Breast epithelium (tissue), 4 donors: ENCODE data around the gene EIF6. TPM values are rescaled to one million over a fixed set of nuclear protein-coding genes. Genes with fewer than 3 reads are reported as not detected.
"Not testable (repeated sequence)": the region's sequence is repeated elsewhere in the genome, so short reads cannot be mapped to it uniquely, and the experiment has no call there.

Experiments
- DNase-seq, 2 donors: peaks; one replicate each; pipeline ENCODE4 v3.0.0-alpha.2; 2019; ENCODE audit warnings: low spot score in 2 of 2
- H3K27ac ChIP-seq, 2 donors: fragments of 200-600 bp; sonication (generic) in 1 of 2; one replicate each; pipeline ENCODE4 v1.5.1; 2016 to 2019; ENCODE audit warnings: mild to moderate bottlenecking in 1 of 2
- H3K27me3 ChIP-seq, 2 donors: fragments of 200-600 bp; sonication (generic) in 1 of 2; one replicate each; pipeline versions ENCODE4 v1.5.1 to v1.6.0; 2017 to 2019; ENCODE audit warnings: control low read depth in 1 of 2, mild to moderate bottlenecking in 1 of 2
- H3K36me3 ChIP-seq: fragments of 200-600 bp; one replicate; pipeline ENCODE4 v1.5.1; 2019
- H3K4me1 ChIP-seq, 2 donors: fragments of 200-600 bp; sonication (generic); one replicate each; pipeline ENCODE4 v1.5.1; 2016 to 2019; ENCODE audit warnings: control low read depth in 1 of 2
- H3K4me3 ChIP-seq, 3 donors: fragments of 200-600 bp; sonication (generic); 1 replicate in 2 of 3; 2 replicates in 1 of 3; pipeline ENCODE4 v1.5.1; 2016 to 2019; ENCODE audit warnings: mild to moderate bottlenecking in 3 of 3, moderate library complexity in 2 of 3
- H3K9me3 ChIP-seq, 2 donors: fragments of 200-600 bp; sonication (generic) in 1 of 2; one replicate each; pipeline ENCODE4 v1.5.1; 2016 to 2019; ENCODE audit warnings: control low read depth in 1 of 2
- CTCF ChIP-seq, 3 donors: fragments of 450-650 bp; IDR thresholded peaks; one replicate each; pipeline ENCODE4 v1.5.1; 2016 to 2017; ENCODE audit warnings: antibody characterized with exemption in 3 of 3, mild to moderate bottlenecking in 3 of 3, moderate library complexity in 3 of 3
- POLR2A ChIP-seq: fragments of 450-650 bp; IDR thresholded peaks from one replicate; pipeline ENCODE4 v1.6.1; 2016; ENCODE audit warnings: antibody characterized with exemption, mild to moderate bottlenecking, moderate library complexity
- POLR2AphosphoS5 ChIP-seq, 3 donors: sonication (generic); formaldehyde crosslinking; IDR thresholded peaks; one replicate each; pipeline ENCODE4 v1.6.1; 2017; ENCODE audit warnings: antibody characterized with exemption in 3 of 3
- intact Hi-C: fragments of 100-400 bp; cut with DNase I; formaldehyde crosslinking; loops from one replicate; pipeline ENCODE4 v1.15.1; 2023; ENCODE audit warnings: low total_unique reads
- total RNA-seq, 3 donors: library from RNA; depleted of rRNA; stranded (reverse); fragments of >200 nt; gene quantifications; one replicate each; pipeline ENCODE4 v1.1.0, GENCODE V29; 2016

Gene EIF6
- total RNA-seq, 3 donors from 2014 or later, result 81.9 to 98.6 (median 88.0) TPM

DNA sequence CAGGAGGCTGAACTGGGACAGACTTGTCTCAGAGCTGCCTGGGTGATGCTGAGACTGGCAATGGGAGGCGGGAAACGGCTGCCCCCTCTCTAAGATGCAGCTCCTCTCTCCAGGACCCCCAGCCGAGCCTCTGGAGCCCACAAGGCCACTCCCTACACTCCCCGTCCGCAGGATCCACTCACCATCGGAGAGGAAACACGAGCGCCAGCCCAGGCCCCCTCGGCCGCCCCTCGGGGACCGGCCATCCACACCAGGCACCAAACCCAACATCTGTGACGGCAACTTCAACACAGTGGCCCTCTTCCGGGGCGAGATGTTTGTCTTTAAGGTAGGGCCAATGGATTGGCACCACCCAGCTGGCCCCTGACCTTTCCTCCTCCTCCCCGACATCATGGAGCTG, 17.5 kb downstream of the EIF6 start:
- no peak for DNase-seq
- H3K36me3 ChIP-seq, result no peaks in the 10 kb centered on the region
- TF ChIP-seq CTCF (IDR thresholded peaks at IDR 0.05), result no peak
- no peak for TF ChIP-seq POLR2A
- TF ChIP-seq POLR2AphosphoS5 (IDR thresholded peaks at IDR 0.05), result no peak
- no peak overlapping the region for H3K27ac ChIP-seq
- no peaks in the 10 kb centered on the region for H3K27me3 ChIP-seq
- no peak overlapping the region for H3K4me3 ChIP-seq
- H3K9me3 ChIP-seq, result no peaks in the 10 kb centered on the region
- intact Hi-C loops, result no loop called here
- no peaks in the 10 kb centered on the region for H3K4me1 ChIP-seq

DNA sequence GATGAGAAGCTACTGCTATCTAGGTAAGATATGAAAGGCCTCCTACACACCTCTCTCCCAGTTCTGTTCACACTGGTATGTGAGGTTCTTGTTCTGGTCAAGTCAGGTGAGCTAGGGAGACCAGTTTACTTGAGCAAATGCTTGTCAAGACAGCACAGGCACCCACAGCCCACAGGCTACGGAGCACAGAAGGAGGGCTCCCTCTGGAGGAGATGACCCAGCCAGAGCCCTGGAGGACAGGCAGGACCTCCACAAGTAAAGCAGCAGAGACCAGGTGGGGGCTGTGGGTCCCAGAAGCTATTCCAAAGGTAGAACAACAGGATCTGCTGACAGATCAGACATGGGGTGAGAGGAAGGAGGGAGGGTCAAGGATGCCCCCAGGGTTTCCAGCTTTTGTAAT, 19.8 kb downstream of the EIF6 start:
- no peak for TF ChIP-seq POLR2AphosphoS5 (IDR thresholded peaks at IDR 0.05)
- no peak for TF ChIP-seq CTCF (IDR thresholded peaks at IDR 0.05)
- no peak for TF ChIP-seq POLR2A
- peak overlapping the region; percentile 52 to 93 for H3K27ac ChIP-seq
- intact Hi-C loops, result no loop called here

DNA sequence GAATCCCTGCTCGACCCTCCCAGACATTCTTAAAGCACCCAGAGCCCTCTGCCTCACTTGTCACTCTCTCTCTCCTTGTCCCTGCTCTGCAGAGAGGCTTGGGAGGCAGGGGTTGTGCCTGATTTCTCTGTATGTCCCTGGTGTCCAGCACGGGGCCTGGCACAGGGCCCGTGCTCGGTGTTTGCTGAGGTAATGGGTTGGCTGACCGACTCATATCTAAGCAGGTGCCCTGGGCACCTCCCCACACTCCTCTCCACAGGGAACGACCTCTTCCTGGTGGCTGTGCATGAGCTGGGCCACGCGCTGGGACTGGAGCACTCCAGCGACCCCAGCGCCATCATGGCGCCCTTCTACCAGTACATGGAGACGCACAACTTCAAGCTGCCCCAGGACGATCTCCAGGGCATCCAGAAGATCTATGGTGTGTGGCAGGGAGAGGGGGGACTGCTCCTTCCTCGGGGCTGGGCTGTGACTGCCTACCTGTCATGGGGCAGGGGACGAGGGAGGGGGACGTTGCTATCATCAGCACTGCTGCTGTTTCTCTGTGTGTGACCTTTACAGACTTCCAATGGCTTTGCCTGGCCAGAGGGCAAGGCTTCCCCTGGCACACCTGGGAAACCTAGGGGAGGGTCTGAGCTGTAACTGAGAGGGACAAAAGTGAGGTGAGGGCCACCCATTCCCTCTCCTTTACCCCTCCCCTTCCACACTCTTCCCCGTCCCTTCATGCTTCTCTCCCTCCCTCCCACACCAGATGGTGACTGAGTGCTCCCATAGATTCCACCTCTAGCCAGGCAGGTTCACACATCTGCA, 20.8 kb downstream of the EIF6 start:
- intact Hi-C loops, result no loop called here
- H3K4me1 ChIP-seq, result no peaks in the 10 kb centered on the region
- no peaks in the 10 kb centered on the region for H3K36me3 ChIP-seq
- H3K9me3 ChIP-seq, result no peaks in the 10 kb centered on the region
- TF ChIP-seq POLR2AphosphoS5 (IDR thresholded peaks at IDR 0.05) (no peak), CTCF (IDR thresholded peaks at IDR 0.05) (no peak), POLR2A (no peak)
- no peaks in the 10 kb centered on the region for H3K27me3 ChIP-seq
- peak overlapping the region in 2 of 3 donors; percentile 13 to 31 for H3K4me3 ChIP-seq
- peak overlapping the region; percentile 93 to 94 for H3K27ac ChIP-seq
- peak in 1 of 2 donors; percentile 56 for DNase-seq

More for the DNA sequence above, 19.8 kb downstream of the EIF6 start:
- Histone ChIP-seq H3K4me1 (no peaks in the 10 kb centered on the region), H3K27me3 (no peaks in the 10 kb centered on the region), H3K9me3 (no peaks in the 10 kb centered on the region), H3K36me3 (no peaks in the 10 kb centered on the region), H3K4me3 (no peak overlapping the region)
- DNase-seq, result peak in 1 of 2 donors; percentile 44

- H3K27ac ChIP-seq, result peak overlapping the region; percentile 93 to 94
- peak in 1 of 3 donors; percentile 30 for TF ChIP-seq CTCF (IDR thresholded peaks at IDR 0.05)
- H3K36me3 ChIP-seq, H3K4me1 ChIP-seq, H3K9me3 ChIP-seq, H3K27me3 ChIP-seq, intact Hi-C loops: not testable (repeated sequence)
- peak in 1 of 2 donors; percentile 88 for DNase-seq
- H3K4me3 ChIP-seq, result peak overlapping the region in 2 of 3 donors; percentile 13 to 31
Measured at GRCh38 chr20:35262731-35263531, 21.6 kb downstream of the EIF6 start.

DNA sequence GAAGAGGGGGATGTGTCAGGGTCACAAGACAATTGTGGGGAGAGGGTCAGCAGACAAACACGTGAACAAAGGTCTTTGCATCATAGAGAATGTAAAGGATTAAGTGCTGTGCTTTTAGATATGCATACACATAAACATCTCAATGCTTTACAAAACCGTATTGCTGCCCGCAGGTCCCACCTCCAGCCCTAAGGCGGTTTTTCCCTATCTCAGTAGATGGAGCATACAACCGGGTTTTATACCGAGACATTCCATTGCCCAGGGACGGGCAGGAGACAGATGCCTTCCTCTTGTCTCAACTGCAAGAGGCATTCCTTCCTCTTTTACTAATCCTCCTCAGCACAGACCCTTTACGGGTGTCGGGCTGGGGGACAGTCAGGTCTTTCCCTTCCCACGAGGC, 22.3 kb downstream of the EIF6 start:
- H3K27ac ChIP-seq, result peak overlapping the region in 1 of 2 donors; percentile 58
- H3K36me3 ChIP-seq, DNase-seq, H3K4me1 ChIP-seq, H3K4me3 ChIP-seq, intact Hi-C loops, H3K27me3 ChIP-seq, H3K9me3 ChIP-seq: not testable (repeated sequence)
